NT2/D1 (cell line): Measurements from ENCODE around the gene DYNC2H1.

ENCODE experiments used
- DNase-seq: peaks from one replicate; pipeline ENCODE4 v3.0.0-alpha.2; 2011; ENCODE audit warnings: low read depth, low spot score
- H3K27me3 ChIP-seq: 2 replicates; pipeline ENCODE4 v1.6.0; 2011; ENCODE audit warnings: mild to moderate bottlenecking; ENCODE audit not compliant: insufficient read length, insufficient read depth
- H3K36me3 ChIP-seq: 2 replicates; pipeline ENCODE4 v1.6.1; 2011; ENCODE audit warnings: mild to moderate bottlenecking, low read length, mixed read lengths; ENCODE audit not compliant: insufficient read depth, insufficient read length
- H3K4me1 ChIP-seq: 2 replicates; pipeline ENCODE4 v1.5.1; 2011; ENCODE audit not compliant: insufficient read depth, insufficient read length
- H3K4me3 ChIP-seq: 2 replicates; pipeline ENCODE4 v1.5.1; 2011; ENCODE audit warnings: low read depth; ENCODE audit not compliant: insufficient read length
- H3K9ac ChIP-seq: 2 replicates; pipeline ENCODE4 v1.6.0; 2011; ENCODE audit warnings: low read depth; ENCODE audit not compliant: insufficient read length
- H3K9me3 ChIP-seq: 2 replicates; pipeline ENCODE4 v1.5.1; 2011; ENCODE audit warnings: mild to moderate bottlenecking, low read length; ENCODE audit not compliant: insufficient read depth
- SUZ12 ChIP-seq: IDR thresholded peaks from 2 replicates; pipeline ENCODE4 v1.6.1; 2011; ENCODE audit not compliant: insufficient read length, insufficient read depth; ENCODE audit errors: extremely low read depth
- YY1 ChIP-seq: IDR thresholded peaks from 2 replicates; pipeline ENCODE4 v1.6.1; 2011; ENCODE audit not compliant: insufficient read length, insufficient read depth
- ZNF274 ChIP-seq: IDR thresholded peaks from 2 replicates; pipeline ENCODE4 v1.6.1; 2011; ENCODE audit warnings: mild to moderate bottlenecking, low read depth, low read length

DYNC2H1 gene

DNA sequence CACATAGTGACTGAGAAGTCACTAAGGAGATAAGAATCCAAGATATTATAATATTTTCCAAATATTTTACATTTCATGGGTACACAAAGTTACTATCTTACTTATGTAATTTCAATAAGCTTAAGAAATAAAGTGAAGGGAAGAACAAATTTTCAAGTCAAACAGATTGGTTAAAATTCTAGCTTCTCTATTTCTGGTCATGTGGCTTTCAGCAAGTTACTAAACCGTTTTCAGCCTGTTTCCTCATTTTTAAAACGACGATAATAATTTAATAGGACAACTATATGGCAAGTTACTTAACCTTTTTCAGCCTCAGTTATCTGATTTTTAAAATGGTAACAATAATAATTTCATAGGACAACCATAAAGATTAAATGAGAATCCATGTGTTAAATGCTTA, 32.9 kb upstream of the DYNC2H1 start:
- Histone ChIP-seq H3K9me3 (no peaks in the 10 kb centered on the region), H3K9ac (no peak overlapping the region), H3K4me3 (no peak overlapping the region), H3K4me1 (no peaks in the 10 kb centered on the region), H3K27me3 (no peaks in the 10 kb centered on the region), H3K36me3 (peaks cover 57% of the 10 kb centered on the region)
- DNase-seq: no peak
- TF ChIP-seq SUZ12: no peak
- TF ChIP-seq YY1: no peak
- no peak for TF ChIP-seq ZNF274

- no peak overlapping the region for H3K4me3 ChIP-seq
- TF ChIP-seq YY1 (no peak), SUZ12 (no peak), ZNF274 (no peak)
- H3K4me1 ChIP-seq: no peaks in the 10 kb centered on the region
- H3K9me3 ChIP-seq: no peaks in the 10 kb centered on the region
- H3K27me3 ChIP-seq: no peaks in the 10 kb centered on the region
- no peak overlapping the region for H3K9ac ChIP-seq
- H3K36me3 ChIP-seq: peaks cover 63% of the 10 kb centered on the region
- DNase-seq: no peak
Measured at GRCh38 chr11:103077554-103077953, 31.7 kb upstream of the DYNC2H1 start.

DNA sequence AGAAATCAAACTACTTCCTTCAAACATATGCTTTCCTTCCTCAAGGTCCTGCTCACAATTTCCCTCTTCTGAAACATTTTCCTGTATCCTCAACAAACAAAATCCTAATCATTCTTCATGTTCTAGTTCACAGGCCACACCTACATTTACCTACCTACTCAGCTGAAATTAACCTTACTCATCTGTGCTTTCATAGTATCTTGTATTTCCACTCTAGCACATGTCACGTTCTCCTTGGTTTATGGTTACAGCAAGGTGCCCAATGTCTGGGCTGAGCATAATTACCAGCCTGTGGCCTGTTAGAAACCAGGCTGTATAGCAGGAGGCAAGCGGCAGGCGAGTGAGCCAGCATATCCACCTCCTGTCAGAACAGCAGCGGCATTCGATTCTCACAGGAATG, 30.5 kb upstream of the DYNC2H1 start:
- no peaks in the 10 kb centered on the region for H3K4me1 ChIP-seq
- peaks cover 69% of the 10 kb centered on the region for H3K36me3 ChIP-seq
- DNase-seq: no peak
- H3K4me3 ChIP-seq: no peak overlapping the region
- TF ChIP-seq ZNF274: no peak
- no peak for TF ChIP-seq SUZ12
- TF ChIP-seq YY1: no peak
- H3K27me3 ChIP-seq: no peaks in the 10 kb centered on the region
- H3K9ac ChIP-seq: no peak overlapping the region
- no peaks in the 10 kb centered on the region for H3K9me3 ChIP-seq

DNA sequence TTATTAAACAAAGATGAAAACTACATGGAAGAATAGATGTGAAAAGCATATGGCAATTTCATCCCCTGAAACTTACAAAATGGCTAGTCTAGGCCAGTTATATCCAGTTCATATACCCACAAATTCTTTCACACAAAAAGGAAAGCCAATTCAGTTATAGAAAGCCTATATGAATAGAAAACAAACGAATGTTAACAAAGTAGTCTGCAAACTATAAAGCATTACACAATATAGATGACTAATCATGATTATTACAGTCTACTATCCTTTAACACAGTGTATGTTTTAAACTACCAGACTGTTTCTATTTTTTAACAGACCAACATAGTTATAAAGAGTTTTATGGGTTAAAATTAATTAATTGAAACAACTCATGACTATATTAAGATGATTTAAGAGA, 29.4 kb upstream of the DYNC2H1 start:
- H3K4me3 ChIP-seq: no peak overlapping the region
- no peaks in the 10 kb centered on the region for H3K4me1 ChIP-seq
- DNase-seq: no peak
- no peak overlapping the region for H3K9ac ChIP-seq
- TF ChIP-seq YY1 (no peak), ZNF274 (no peak), SUZ12 (no peak)
- H3K9me3 ChIP-seq: no peaks in the 10 kb centered on the region
- no peaks in the 10 kb centered on the region for H3K27me3 ChIP-seq
- peaks cover 79% of the 10 kb centered on the region for H3K36me3 ChIP-seq

DNA sequence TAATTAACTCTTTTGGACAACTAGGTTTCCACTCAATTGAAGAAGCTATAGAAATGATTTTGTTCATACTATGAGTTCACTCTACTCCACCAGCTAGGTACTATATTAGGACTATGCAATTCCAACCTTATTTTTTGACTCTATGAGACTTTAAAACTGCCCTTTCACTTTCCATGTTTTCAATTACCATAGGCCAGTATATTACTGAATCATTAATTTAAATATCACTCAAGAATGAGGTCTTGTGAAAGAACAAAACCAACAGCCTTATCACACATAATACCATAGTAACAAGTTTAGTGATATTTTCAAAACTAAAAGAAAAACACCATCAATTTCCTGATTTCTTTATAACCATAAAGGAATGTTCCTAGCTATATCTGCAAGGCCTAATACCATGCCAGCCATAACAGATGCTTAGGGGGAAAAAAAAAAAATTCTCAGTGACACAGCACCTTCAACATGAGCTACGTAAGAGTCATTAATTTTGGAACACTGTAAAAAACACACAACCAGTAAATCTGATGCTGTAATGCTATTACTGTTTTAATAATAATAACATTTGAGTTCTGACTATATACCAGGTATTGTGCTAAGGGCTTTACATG, 23.4 kb upstream of the DYNC2H1 start:
- H3K36me3 ChIP-seq: peaks cover 72% of the 10 kb centered on the region
- H3K4me3 ChIP-seq: no peak overlapping the region
- H3K9me3 ChIP-seq: no peaks in the 10 kb centered on the region
- DNase-seq: no peak
- H3K4me1 ChIP-seq: no peaks in the 10 kb centered on the region
- H3K9ac ChIP-seq: no peak overlapping the region
- TF ChIP-seq SUZ12 (no peak), ZNF274 (no peak), YY1 (no peak)
- no peaks in the 10 kb centered on the region for H3K27me3 ChIP-seq

- H3K36me3 ChIP-seq: peaks cover 66% of the 10 kb centered on the region
- H3K9me3 ChIP-seq: no peaks in the 10 kb centered on the region
- H3K27me3 ChIP-seq: no peaks in the 10 kb centered on the region
- no peak overlapping the region for H3K9ac ChIP-seq
- DNase-seq: no peak
- no peak for TF ChIP-seq YY1
- no peak for TF ChIP-seq SUZ12
- no peak for TF ChIP-seq ZNF274
- no peaks in the 10 kb centered on the region for H3K4me1 ChIP-seq
- no peak overlapping the region for H3K4me3 ChIP-seq
Measured at GRCh38 chr11:103086461-103086860, 22.8 kb upstream of the DYNC2H1 start.

GRCh38 chr11:103091064-103091800, 18.0 kb upstream of the DYNC2H1 start:
- peak overlapping the region; percentile 92 for H3K9ac ChIP-seq
- no peak for DNase-seq
- TF ChIP-seq YY1 (no peak), ZNF274 (no peak), SUZ12 (no peak)

More at GRCh38 chr11:103091064-103091800, 18.0 kb upstream of the DYNC2H1 start:
- Histone ChIP-seq H3K36me3 (peaks cover 36% of the 10 kb centered on the region), H3K4me1 (no peaks in the 10 kb centered on the region), H3K4me3 (peak overlapping the region; percentile 84), H3K27me3 (no peaks in the 10 kb centered on the region), H3K9me3 (no peaks in the 10 kb centered on the region)
